HEK293 (cell line): ENCODE results near the gene ABHD16B.
A peak's percentile ranks its signal among the peaks of the same experiment; 100 is the strongest.

Source experiments
- CTCF ChIP-seq: fragments of 450-650 bp; formaldehyde crosslinking; IDR thresholded peaks from 2 replicates; pipeline ENCODE4 v1.5.1; 2016; ENCODE audit warnings: missing biosample characterization, missing genetic modification characterization
- REPIN1 ChIP-seq: fragments of 450-650 bp; formaldehyde crosslinking; IDR thresholded peaks from 2 replicates; pipeline ENCODE4 v1.5.1; 2017; ENCODE audit warnings: missing biosample characterization, missing genetic modification characterization, low read depth
- REST ChIP-seq: fragments of 450-650 bp; formaldehyde crosslinking; IDR thresholded peaks from 2 replicates; pipeline ENCODE4 v1.5.1; 2016; ENCODE audit warnings: missing biosample characterization, missing genetic modification characterization
- ZNF423 ChIP-seq: fragments of 450-650 bp; formaldehyde crosslinking; IDR thresholded peaks from 2 replicates; pipeline ENCODE4 v1.5.1; 2016; ENCODE audit warnings: missing biosample characterization, missing genetic modification characterization

GRCh38 chr20:63863798-63864544 lies 2.7 kb downstream of the ABHD16B start:
- no peak for TF ChIP-seq ZNF423 (tag by site-specific recombination)
- TF ChIP-seq REPIN1 (tag by site-specific recombination), result no peak
- peak; percentile 93 for TF ChIP-seq CTCF (tag by site-specific recombination)
- no peak for TF ChIP-seq REST (tag by site-specific recombination)
